HCT116 (cell line): ENCODE measurements around the gene BAIAP2. TPM values are rescaled to one million over a fixed set of nuclear protein-coding genes. Genes with fewer than 3 reads are reported as not detected.
A peak's percentile ranks its signal among the peaks of the same experiment; 100 is the strongest.

Experiments used
- ATAC-seq: fragments of 200-7000 bp; cut with Tn5 transposase; 2 replicates; pipeline ENCODE4 v1.9.1; 2020; ENCODE audit warnings: mild to moderate bottlenecking, moderate library complexity
- BruUV-seq: library from RNA; stranded (reverse); fragments of 400-500 nt; replicated peaks from 2 replicates; lab custom pipeline; 2021; lab: Mats Ljungman, UMichigan
- CTCF ChIA-PET: fragments of 300-600 bp; sonication (Branson Sonifier 250); formaldehyde crosslinking; loops from one replicate; lab custom pipeline; 2021; ENCODE audit warnings: antibody characterized with exemption; lab: Charles Lee
- POLR2A ChIA-PET: fragments of 300-600, 350-600 bp; sonication (Branson Sonifier 250); formaldehyde crosslinking; loops from one replicate; lab custom pipeline; 2021; ENCODE audit warnings: antibody characterized with exemption; lab: Charles Lee
- RAD21 ChIA-PET, 2 experiments: fragments of 300-600 bp; sonication (Branson Sonifier 250); formaldehyde crosslinking; loops; one replicate each; lab custom pipeline; 2023; ENCODE audit warnings: low total read pairs in 2 of 2; ENCODE audit not compliant: uncharacterized antibody in 2 of 2, unreplicated experiment in 2 of 2, low non-redundant PET in 1 of 2; lab: Charles Lee
- DNase-seq: peaks from one replicate; pipeline ENCODE4 v3.0.0-alpha.2; 2010; ENCODE audit warnings: low read depth, low spot score
- H2AFZ ChIP-seq: fragments of 200-600 bp; shearing (Covaris generic), sonication (generic); 2 replicates; pipeline ENCODE4 v1.6.1; 2017; ENCODE audit warnings: low read depth, mixed run types, mixed read lengths, antibody characterized with exemption, low read length; ENCODE audit not compliant: poor library complexity, severe bottlenecking
- H3K27ac ChIP-seq: 2 replicates; pipeline ENCODE4 v1.5.1; 2012; ENCODE audit warnings: low read depth, low read length
- H3K27me3 ChIP-seq: fragments of 200-600 bp; sonication (generic); 2 replicates; pipeline ENCODE4 v1.6.1; 2016; ENCODE audit warnings: mixed run types, low read length, mixed read lengths; ENCODE audit not compliant: insufficient read depth
- H3K36me3 ChIP-seq, 2 experiments: fragments of 200-500 bp in 1 of 2; fragments of 200-600 bp in 1 of 2; sonication (Bioruptor generic) in 1 of 2; sonication (generic) in 1 of 2; 2 replicates each; pipeline versions ENCODE4 v1.5.1 to v1.6.1; 2014 to 2016; ENCODE audit warnings: low read length in 2 of 2, inconsistent platforms in 1 of 2, mixed read lengths in 1 of 2, mixed run types in 1 of 2; ENCODE audit not compliant: insufficient read depth in 2 of 2, control insufficient read depth in 1 of 2
- H3K4me1 ChIP-seq, 2 experiments: fragments of 200-600 bp in 1 of 2; sonication (generic) in 1 of 2; 2 replicates each; pipeline versions ENCODE4 v1.5.1 to v1.6.1; 2012 to 2017; ENCODE audit warnings: low read length in 2 of 2, inconsistent platforms in 1 of 2, mild to moderate bottlenecking in 1 of 2, mixed read lengths in 1 of 2, mixed run types in 1 of 2, moderate library complexity in 1 of 2; ENCODE audit not compliant: insufficient read depth in 2 of 2, control insufficient read depth in 1 of 2
- H3K4me2 ChIP-seq: fragments of 200-600 bp; sonication (generic); 2 replicates; pipeline ENCODE4 v1.6.1; 2017; ENCODE audit warnings: mixed run types, low read length, mixed read lengths
- H3K4me3 ChIP-seq, 2 experiments: fragments of 200-600 bp in 1 of 2; sonication (generic) in 1 of 2; replicated peaks in 1 of 2; 2 replicates each; pipeline ENCODE4 v1.5.1; 2011 to 2016; ENCODE audit warnings: low read length in 2 of 2, control low read depth in 1 of 2, low read depth in 1 of 2, mild to moderate bottlenecking in 1 of 2, mixed read lengths in 1 of 2, mixed run types in 1 of 2
- H3K79me2 ChIP-seq: fragments of 200-600 bp; sonication (generic); 2 replicates; pipeline ENCODE4 v1.6.1; 2017; ENCODE audit warnings: mild to moderate bottlenecking, mixed run types, low read length, moderate library complexity, mixed read lengths; ENCODE audit not compliant: insufficient read depth
- H3K9ac ChIP-seq: fragments of 200-600 bp; sonication (generic); 2 replicates; pipeline ENCODE4 v1.6.1; 2016; ENCODE audit warnings: low read length, mixed read lengths
- H3K9me2 ChIP-seq: fragments of 200-600 bp; sonication (generic), shearing (Covaris generic); 2 replicates; pipeline ENCODE4 v1.6.1; 2017; ENCODE audit warnings: mixed run types, mild to moderate bottlenecking, moderate library complexity; ENCODE audit not compliant: insufficient read depth
- H3K9me3 ChIP-seq, 2 experiments: fragments of 200-500 bp in 1 of 2; fragments of 200-600 bp in 1 of 2; sonication (Bioruptor generic) in 1 of 2; sonication (generic) in 1 of 2; 2 replicates each; pipeline ENCODE4 v1.6.1; 2014 to 2017; ENCODE audit warnings: low read length in 2 of 2, mixed read lengths in 2 of 2, inconsistent platforms in 1 of 2, low read depth in 1 of 2, mild to moderate bottlenecking in 1 of 2, mixed run types in 1 of 2, moderate library complexity in 1 of 2; ENCODE audit not compliant: control insufficient read depth in 1 of 2, insufficient read depth in 1 of 2
- H4K20me1 ChIP-seq: fragments of 200-600 bp; sonication (generic), shearing (Covaris generic); 2 replicates; pipeline ENCODE4 v1.6.1; 2017; ENCODE audit warnings: mixed run types, mild to moderate bottlenecking, moderate library complexity; ENCODE audit not compliant: insufficient read depth
- CBX3 ChIP-seq: IDR thresholded peaks from 2 replicates; pipeline ENCODE4 v1.6.1; 2012; ENCODE audit warnings: low read depth
- EGR1 ChIP-seq: IDR thresholded peaks from 2 replicates; pipeline ENCODE4 v1.6.1; 2012; ENCODE audit warnings: low read depth
- EZH2 ChIP-seq: fragments of 200-600 bp; sonication (generic); IDR thresholded peaks from 2 replicates; pipeline ENCODE4 v1.6.1; 2017; ENCODE audit warnings: antibody characterized with exemption, mixed run types
- EZH2phosphoT487 ChIP-seq: fragments of 200-600 bp; IDR thresholded peaks from 2 replicates; pipeline ENCODE4 v1.6.1; 2018; ENCODE audit warnings: antibody characterized with exemption, borderline replicate concordance
- JUND ChIP-seq: IDR thresholded peaks from 2 replicates; pipeline ENCODE4 v1.6.1; 2012
- MAX ChIP-seq: IDR thresholded peaks from 2 replicates; pipeline ENCODE4 v1.6.1; 2012
- POLR2A ChIP-seq: IDR thresholded peaks from 2 replicates; pipeline ENCODE4 v1.7.0; 2011; ENCODE audit warnings: borderline replicate concordance; ENCODE audit not compliant: insufficient read depth, insufficient read length; ENCODE audit errors: extremely low read depth
- POLR2AphosphoS5 ChIP-seq: IDR thresholded peaks from 2 replicates; pipeline ENCODE4 v1.6.1; 2011; ENCODE audit warnings: mild to moderate bottlenecking, low read depth, low read length, moderate library complexity
- SP1 ChIP-seq: IDR thresholded peaks from 2 replicates; pipeline ENCODE4 v1.6.1; 2012; ENCODE audit warnings: low read depth
- YY1 ChIP-seq: IDR thresholded peaks from 2 replicates; pipeline ENCODE4 v1.6.1; 2011; ENCODE audit warnings: low read length, low read depth, moderate library complexity, mild to moderate bottlenecking; ENCODE audit not compliant: insufficient replicate concordance; ENCODE audit errors: extremely low read depth
- ZFX ChIP-seq: fragments of 450-650 bp; IDR thresholded peaks from 2 replicates; pipeline ENCODE4 v1.6.1; 2017
- ZNF274 ChIP-seq: fragments of 200-500 bp; sonication (Bioruptor generic); IDR thresholded peaks from 2 replicates; pipeline ENCODE4 v1.6.1; 2014; ENCODE audit warnings: mild to moderate bottlenecking, low read depth, low read length, inconsistent platforms
- intact Hi-C: fragments of 100-400 bp; cut with micrococcal nuclease; formaldehyde crosslinking; loops from 2 replicates; pipeline ENCODE4 v1.10.0; 2022
- total RNA-seq: library from RNA; stranded (reverse); gene quantifications from one replicate; pipeline ENCODE4 v1.2.1, GENCODE V29; 2021; ENCODE audit not compliant: unreplicated experiment
- TF ChIP-seq, protein P1 (sequence below): IDR thresholded peaks from 2 replicates; pipeline ENCODE4 v1.6.1; 2012
- TF ChIP-seq, protein P2 (sequence below): IDR thresholded peaks from 2 replicates; pipeline ENCODE4 v1.6.1; 2012; ENCODE audit warnings: low read depth
- TF ChIP-seq, protein P3 (sequence below), 3 experiments: fragments of 200-600 bp in 1 of 3; sonication (generic) in 1 of 3; IDR thresholded peaks in 2 of 3; conservative IDR thresholded peaks in 1 of 3; 2 replicates each; pipeline ENCODE4 v1.5.1; 2012 to 2017; ENCODE audit warnings: low read depth in 2 of 3, low read length in 2 of 3, antibody characterized with exemption in 1 of 3, borderline replicate concordance in 1 of 3, control low read depth in 1 of 3, mild to moderate bottlenecking in 1 of 3, mixed read lengths in 1 of 3, mixed run types in 1 of 3, moderate library complexity in 1 of 3; ENCODE audit not compliant: insufficient read depth in 1 of 3

Gene BAIAP2
- total RNA-seq, 1 experiment from 2014 or later, result 105 TPM

DNA sequence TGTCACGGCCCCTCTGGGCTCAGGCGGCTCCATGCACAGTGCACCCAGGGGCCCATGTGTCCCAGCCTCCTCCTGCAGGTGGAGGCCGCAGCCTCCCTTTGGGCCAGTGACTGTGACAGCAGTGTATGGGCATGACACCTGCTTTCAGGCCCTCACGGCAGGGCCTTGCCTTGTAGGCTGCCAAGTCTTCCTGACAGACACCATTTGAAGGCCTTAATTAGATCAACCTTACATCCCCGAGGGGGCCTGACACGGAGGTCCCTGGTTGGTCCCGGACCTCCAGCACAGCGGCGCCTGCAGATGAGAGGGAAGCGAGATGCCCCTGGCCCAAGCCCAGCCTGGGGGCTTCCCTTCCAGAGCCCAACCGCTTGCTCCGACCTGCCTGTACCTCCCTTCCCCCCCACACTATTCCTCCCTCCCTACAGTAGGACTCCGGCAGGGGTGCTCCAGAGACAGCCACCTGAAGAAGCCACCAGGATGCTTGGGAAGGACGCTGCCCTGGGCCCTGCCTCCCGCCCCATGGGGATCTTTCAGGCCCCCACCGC lies 31.9 kb downstream of the BAIAP2 start:
- Histone ChIP-seq H3K9me3 (no peaks in the 10 kb centered on the region), H3K36me3 (peaks cover 3 to 29% of the 10 kb centered on the region in 2 experiments; a peak in 2 of 4 replicates), H3K4me1 (peaks cover 14 to 45% of the 10 kb centered on the region in 2 experiments), H4K20me1 (no peaks in the 10 kb centered on the region), H2AFZ (no peak overlapping the region), H3K4me3 (no peak overlapping the region), H3K9ac (0 out of 2 replicates have a peak overlapping the region, but pooled peaks have one; percentile 24), H3K27me3 (no peaks in the 10 kb centered on the region), H3K4me2 (no peak overlapping the region), H3K9me2 (no peaks in the 10 kb centered on the region), H3K79me2 (peaks cover 82% of the 10 kb centered on the region), H3K27ac (no peak overlapping the region)
- ATAC-seq (no peak), DNase-seq (no peak)
- CTCF ChIA-PET, result no interaction called here
- BruUV-seq, result no TSS peak
- intact Hi-C loops, result no loop called here
- POLR2A ChIA-PET, result no interaction called here
- RAD21 ChIA-PET, result no interaction called here
- TF ChIP-seq SP1 (no peak), ZNF274 (no peak), POLR2AphosphoS5 (no peak), YY1 (no peak), POLR2A (no peak), EGR1 (no peak), ZFX (no peak), EZH2phosphoT487 (no peak), CBX3 (no peak), JUND (no peak), MAX (no peak), EZH2 (no peak)
- TF ChIP-seq, protein P1, sequence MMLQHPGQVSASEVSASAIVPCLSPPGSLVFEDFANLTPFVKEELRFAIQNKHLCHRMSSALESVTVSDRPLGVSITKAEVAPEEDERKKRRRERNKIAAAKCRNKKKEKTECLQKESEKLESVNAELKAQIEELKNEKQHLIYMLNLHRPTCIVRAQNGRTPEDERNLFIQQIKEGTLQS, result no peak
- TF ChIP-seq, protein P2, sequence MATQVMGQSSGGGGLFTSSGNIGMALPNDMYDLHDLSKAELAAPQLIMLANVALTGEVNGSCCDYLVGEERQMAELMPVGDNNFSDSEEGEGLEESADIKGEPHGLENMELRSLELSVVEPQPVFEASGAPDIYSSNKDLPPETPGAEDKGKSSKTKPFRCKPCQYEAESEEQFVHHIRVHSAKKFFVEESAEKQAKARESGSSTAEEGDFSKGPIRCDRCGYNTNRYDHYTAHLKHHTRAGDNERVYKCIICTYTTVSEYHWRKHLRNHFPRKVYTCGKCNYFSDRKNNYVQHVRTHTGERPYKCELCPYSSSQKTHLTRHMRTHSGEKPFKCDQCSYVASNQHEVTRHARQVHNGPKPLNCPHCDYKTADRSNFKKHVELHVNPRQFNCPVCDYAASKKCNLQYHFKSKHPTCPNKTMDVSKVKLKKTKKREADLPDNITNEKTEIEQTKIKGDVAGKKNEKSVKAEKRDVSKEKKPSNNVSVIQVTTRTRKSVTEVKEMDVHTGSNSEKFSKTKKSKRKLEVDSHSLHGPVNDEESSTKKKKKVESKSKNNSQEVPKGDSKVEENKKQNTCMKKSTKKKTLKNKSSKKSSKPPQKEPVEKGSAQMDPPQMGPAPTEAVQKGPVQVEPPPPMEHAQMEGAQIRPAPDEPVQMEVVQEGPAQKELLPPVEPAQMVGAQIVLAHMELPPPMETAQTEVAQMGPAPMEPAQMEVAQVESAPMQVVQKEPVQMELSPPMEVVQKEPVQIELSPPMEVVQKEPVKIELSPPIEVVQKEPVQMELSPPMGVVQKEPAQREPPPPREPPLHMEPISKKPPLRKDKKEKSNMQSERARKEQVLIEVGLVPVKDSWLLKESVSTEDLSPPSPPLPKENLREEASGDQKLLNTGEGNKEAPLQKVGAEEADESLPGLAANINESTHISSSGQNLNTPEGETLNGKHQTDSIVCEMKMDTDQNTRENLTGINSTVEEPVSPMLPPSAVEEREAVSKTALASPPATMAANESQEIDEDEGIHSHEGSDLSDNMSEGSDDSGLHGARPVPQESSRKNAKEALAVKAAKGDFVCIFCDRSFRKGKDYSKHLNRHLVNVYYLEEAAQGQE, result no peak
- TF ChIP-seq, protein P3, sequence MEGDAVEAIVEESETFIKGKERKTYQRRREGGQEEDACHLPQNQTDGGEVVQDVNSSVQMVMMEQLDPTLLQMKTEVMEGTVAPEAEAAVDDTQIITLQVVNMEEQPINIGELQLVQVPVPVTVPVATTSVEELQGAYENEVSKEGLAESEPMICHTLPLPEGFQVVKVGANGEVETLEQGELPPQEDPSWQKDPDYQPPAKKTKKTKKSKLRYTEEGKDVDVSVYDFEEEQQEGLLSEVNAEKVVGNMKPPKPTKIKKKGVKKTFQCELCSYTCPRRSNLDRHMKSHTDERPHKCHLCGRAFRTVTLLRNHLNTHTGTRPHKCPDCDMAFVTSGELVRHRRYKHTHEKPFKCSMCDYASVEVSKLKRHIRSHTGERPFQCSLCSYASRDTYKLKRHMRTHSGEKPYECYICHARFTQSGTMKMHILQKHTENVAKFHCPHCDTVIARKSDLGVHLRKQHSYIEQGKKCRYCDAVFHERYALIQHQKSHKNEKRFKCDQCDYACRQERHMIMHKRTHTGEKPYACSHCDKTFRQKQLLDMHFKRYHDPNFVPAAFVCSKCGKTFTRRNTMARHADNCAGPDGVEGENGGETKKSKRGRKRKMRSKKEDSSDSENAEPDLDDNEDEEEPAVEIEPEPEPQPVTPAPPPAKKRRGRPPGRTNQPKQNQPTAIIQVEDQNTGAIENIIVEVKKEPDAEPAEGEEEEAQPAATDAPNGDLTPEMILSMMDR (IDR thresholded peaks at IDR 0.05 in 2 of 3, conservative IDR thresholded peaks at IDR 0.05 in 1 of 3; ENCODE audit: borderline replicate concordance in 1 of 3, insufficient read depth in 1 of 3, low read depth in 2 of 3, low read length in 2 of 3), result no peak
